ENCODE results near the gene SIGLEC6.
A peak's percentile ranks its signal among the peaks of the same experiment; 100 is the strongest.

SIGLEC6 gene

DNA sequence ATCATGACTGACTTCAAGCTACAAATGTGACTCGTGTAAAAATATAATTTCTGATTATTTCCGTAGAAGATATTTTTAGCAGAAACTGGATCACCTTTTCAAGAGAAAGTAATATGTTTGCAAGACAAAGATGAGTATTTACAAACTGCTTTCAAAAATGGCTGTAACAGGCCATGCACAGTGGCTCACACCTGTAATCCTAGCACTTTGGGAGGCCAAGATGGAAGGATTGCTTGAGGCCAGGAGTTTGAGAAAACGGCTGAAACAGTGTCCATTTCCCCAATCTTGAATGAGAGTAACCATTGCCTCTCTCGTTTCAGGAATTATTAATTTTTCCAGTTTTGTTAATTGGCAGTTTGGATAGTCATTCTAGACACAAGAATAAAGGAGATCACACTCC is 36.1 kb upstream of the SIGLEC6 start:
- Histone ChIP-seq H3K79me2 (ENCODE audit: control insufficient read depth, insufficient read depth, low read length, poor library complexity) (no peaks in the 10 kb centered on the region), H3K18ac (ENCODE audit: low read length) (no peak overlapping the region), H2BK5ac (ENCODE audit: low read depth, low read length, poor library complexity) (no peak overlapping the region), H4K8ac (ENCODE audit: low read depth, low read length) (no peak overlapping the region), H3K36me3 (ENCODE audit: control insufficient read depth in 1 of 2, insufficient read depth in 2 of 2, low read length in 2 of 2) (no peaks in the 10 kb centered on the region), H3K23ac (ENCODE audit: low read length) (no peak overlapping the region), H3K4ac (ENCODE audit: low read depth, low read length) (no peak overlapping the region), H2BK12ac (ENCODE audit: low read length) (no peak overlapping the region), H3K4me2 (ENCODE audit: low read length) (no peak overlapping the region), H3K27me3 (ENCODE audit: insufficient read depth, low read length) (no peaks in the 10 kb centered on the region), H2AFZ (ENCODE audit: insufficient read depth, low read length, poor library complexity) (no peak overlapping the region), H3K9me3 (ENCODE audit: insufficient read depth, low read depth, low read length) (peaks cover 12% of the 10 kb centered on the region), H3K4me1 (ENCODE audit: control insufficient read depth in 1 of 2, insufficient read depth in 2 of 2, low read length in 2 of 2) (peaks cover 14% of the 10 kb centered on the region in 2 experiments), H3K14ac (ENCODE audit: low read length) (no peak overlapping the region), H4K12ac (ENCODE audit: low read depth, low read length) (no peak overlapping the region), H3K27ac (ENCODE audit: low read depth, low read length) (no peak overlapping the region), H3K79me1 (ENCODE audit: low read length) (peaks cover 4% of the 10 kb centered on the region), H3K4me3 (ENCODE audit: low read depth, low read length) (no peak overlapping the region), H4K91ac (ENCODE audit: low read depth, low read length) (peak overlapping the region; percentile 79), H3K9ac (ENCODE audit: low read length) (no peak overlapping the region), H2AK5ac (ENCODE audit: low read length) (no peak overlapping the region), H2BK120ac (ENCODE audit: insufficient read depth, low read length, poor library complexity) (no peak overlapping the region)
- DNase-seq: no peak
- no CpG with 5 or more reads among the region's 4 CpGs for WGBS (ENCODE audit: extremely low coverage, insufficient coverage, insufficient read length)

DNA sequence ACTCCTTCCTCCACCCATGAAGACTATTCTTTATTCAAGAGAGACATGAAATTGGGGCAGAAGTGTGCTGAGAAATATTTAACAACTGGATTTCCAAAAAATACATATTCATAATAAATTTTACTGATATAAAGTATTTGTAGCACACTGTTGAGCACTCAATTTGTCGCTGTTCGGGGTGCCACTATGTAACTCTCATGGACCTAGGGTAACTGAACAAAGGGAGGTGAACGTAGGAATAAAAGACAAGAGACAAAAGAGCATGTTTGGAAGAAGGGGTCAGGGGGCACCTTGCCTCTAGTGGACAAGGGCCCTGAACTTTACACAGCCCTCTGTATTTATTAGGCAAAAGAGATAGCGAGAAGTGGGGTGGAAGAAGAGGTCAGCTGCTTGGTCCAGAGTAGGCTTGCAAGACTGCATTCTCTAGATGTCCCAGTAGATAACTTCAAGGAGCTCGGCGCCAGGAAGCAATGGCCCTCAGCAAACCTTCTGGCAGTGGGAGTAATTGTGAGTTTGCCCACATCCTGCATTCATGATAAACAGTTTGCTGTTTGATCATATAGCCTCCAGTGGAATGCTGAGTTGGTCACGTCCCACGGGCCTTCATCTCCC is 35.1 kb upstream of the SIGLEC6 start:
- no CpG with 5 or more reads among the region's 8 CpGs for WGBS (ENCODE audit: extremely low coverage, insufficient coverage, insufficient read length)
- H3K18ac ChIP-seq (ENCODE audit: low read length): no peak overlapping the region
- peak overlapping the region; percentile 22 for H4K91ac ChIP-seq (ENCODE audit: low read depth, low read length)
- H2AFZ ChIP-seq (ENCODE audit: insufficient read depth, low read length, poor library complexity): no peak overlapping the region
- H3K27ac ChIP-seq (ENCODE audit: low read depth, low read length): peak overlapping the region; percentile 33
- H4K12ac ChIP-seq (ENCODE audit: low read depth, low read length): no peak overlapping the region
- no peak overlapping the region for H3K4ac ChIP-seq (ENCODE audit: low read depth, low read length)
- peaks cover 3% of the 10 kb centered on the region for H3K79me1 ChIP-seq (ENCODE audit: low read length)
- no peaks in the 10 kb centered on the region for H3K79me2 ChIP-seq (ENCODE audit: control insufficient read depth, insufficient read depth, low read length, poor library complexity)
- H3K9ac ChIP-seq (ENCODE audit: low read length): no peak overlapping the region
- no peak overlapping the region for H4K8ac ChIP-seq (ENCODE audit: low read depth, low read length)
- peaks cover 12% of the 10 kb centered on the region for H3K9me3 ChIP-seq (ENCODE audit: insufficient read depth, low read depth, low read length)
- H2AK5ac ChIP-seq (ENCODE audit: low read length): no peak overlapping the region
- peak overlapping the region; percentile 24 for H3K14ac ChIP-seq (ENCODE audit: low read length)
- no peaks in the 10 kb centered on the region for H3K36me3 ChIP-seq (ENCODE audit: control insufficient read depth in 1 of 2, insufficient read depth in 2 of 2, low read length in 2 of 2)
- no peaks in the 10 kb centered on the region for H3K27me3 ChIP-seq (ENCODE audit: insufficient read depth, low read length)
- H3K4me1 ChIP-seq (ENCODE audit: control insufficient read depth in 1 of 2, insufficient read depth in 2 of 2, low read length in 2 of 2): peaks cover 7 to 11% of the 10 kb centered on the region in 2 experiments
- peak; percentile 79 to 87 for DNase-seq
- H2BK5ac ChIP-seq (ENCODE audit: low read depth, low read length, poor library complexity): peak overlapping the region; percentile 45
- peak overlapping the region; percentile 64 for H2BK120ac ChIP-seq (ENCODE audit: insufficient read depth, low read length, poor library complexity)
- H3K4me2 ChIP-seq (ENCODE audit: low read length): no peak overlapping the region
- no peak overlapping the region for H2BK12ac ChIP-seq (ENCODE audit: low read length)
- no peak overlapping the region for H3K4me3 ChIP-seq (ENCODE audit: low read depth, low read length)
- no peak overlapping the region for H3K23ac ChIP-seq (ENCODE audit: low read length)

GRCh38 chr19:51565583-51565982 is 34.1 kb upstream of the SIGLEC6 start:
- Histone ChIP-seq H2AK5ac (ENCODE audit: low read length) (no peak overlapping the region), H3K9ac (ENCODE audit: low read length) (no peak overlapping the region), H2BK120ac (ENCODE audit: insufficient read depth, low read length, poor library complexity) (peak overlapping the region; percentile 55), H3K4me1 (ENCODE audit: control insufficient read depth in 1 of 2, insufficient read depth in 2 of 2, low read length in 2 of 2) (peaks cover 6 to 11% of the 10 kb centered on the region in 2 experiments), H3K4ac (ENCODE audit: low read depth, low read length) (peak overlapping the region; percentile 6), H2BK5ac (ENCODE audit: low read depth, low read length, poor library complexity) (no peak overlapping the region), H3K36me3 (ENCODE audit: control insufficient read depth in 1 of 2, insufficient read depth in 2 of 2, low read length in 2 of 2) (no peaks in the 10 kb centered on the region), H3K23ac (ENCODE audit: low read length) (no peak overlapping the region), H3K27ac (ENCODE audit: low read depth, low read length) (peak overlapping the region; percentile 33), H2BK12ac (ENCODE audit: low read length) (peak overlapping the region; percentile 4), H3K9me3 (ENCODE audit: insufficient read depth, low read depth, low read length) (peaks cover 12% of the 10 kb centered on the region), H2AFZ (ENCODE audit: insufficient read depth, low read length, poor library complexity) (no peak overlapping the region), H3K4me2 (ENCODE audit: low read length) (no peak overlapping the region), H3K79me1 (ENCODE audit: low read length) (peaks cover 2% of the 10 kb centered on the region), H4K8ac (ENCODE audit: low read depth, low read length) (no peak overlapping the region), H3K79me2 (ENCODE audit: control insufficient read depth, insufficient read depth, low read length, poor library complexity) (no peaks in the 10 kb centered on the region), H3K27me3 (ENCODE audit: insufficient read depth, low read length) (no peaks in the 10 kb centered on the region), H4K12ac (ENCODE audit: low read depth, low read length) (no peak overlapping the region), H3K14ac (ENCODE audit: low read length) (no peak overlapping the region), H4K91ac (ENCODE audit: low read depth, low read length) (peak overlapping the region; percentile 22), H3K18ac (ENCODE audit: low read length) (no peak overlapping the region), H3K4me3 (ENCODE audit: low read depth, low read length) (no peak overlapping the region)
- WGBS (ENCODE audit: extremely low coverage, insufficient coverage, insufficient read length): no CpG with 5 or more reads among the region's 4 CpGs
- no peak for DNase-seq

DNA sequence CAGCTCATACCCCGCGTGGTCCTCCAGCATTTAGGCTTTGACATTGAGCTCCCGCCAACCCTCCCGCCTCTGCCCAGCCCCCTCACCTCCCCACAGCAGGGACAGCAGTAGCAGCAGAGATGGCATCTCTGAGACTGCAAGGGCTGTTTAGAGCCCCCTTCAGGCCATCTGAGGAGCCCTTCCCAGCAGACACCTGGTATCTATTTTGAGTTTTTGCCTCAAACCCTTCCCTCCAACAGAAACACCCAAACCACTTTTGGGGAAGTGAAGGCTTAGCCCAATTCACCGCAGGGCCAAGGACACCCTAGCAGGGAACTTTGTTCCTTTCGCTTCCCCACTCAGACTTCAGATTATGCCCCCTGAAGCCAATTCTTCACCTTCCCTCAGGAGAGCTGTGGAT is 33.3 kb upstream of the SIGLEC6 start:
- peak overlapping the region; percentile 57 for H2AK5ac ChIP-seq (ENCODE audit: low read length)
- no peaks in the 10 kb centered on the region for H3K36me3 ChIP-seq (ENCODE audit: control insufficient read depth in 1 of 2, insufficient read depth in 2 of 2, low read length in 2 of 2)
- no peak overlapping the region for H4K12ac ChIP-seq (ENCODE audit: low read depth, low read length)
- no peak overlapping the region for H3K27ac ChIP-seq (ENCODE audit: low read depth, low read length)
- H3K14ac ChIP-seq (ENCODE audit: low read length): no peak overlapping the region
- H3K27me3 ChIP-seq (ENCODE audit: insufficient read depth, low read length): no peaks in the 10 kb centered on the region
- peak overlapping the region; percentile 2 for H2BK120ac ChIP-seq (ENCODE audit: insufficient read depth, low read length, poor library complexity)
- peaks cover 12% of the 10 kb centered on the region for H3K9me3 ChIP-seq (ENCODE audit: insufficient read depth, low read depth, low read length)
- H2BK12ac ChIP-seq (ENCODE audit: low read length): peak overlapping the region; percentile 25
- H4K8ac ChIP-seq (ENCODE audit: low read depth, low read length): no peak overlapping the region
- H2AFZ ChIP-seq (ENCODE audit: insufficient read depth, low read length, poor library complexity): no peak overlapping the region
- H3K4me2 ChIP-seq (ENCODE audit: low read length): no peak overlapping the region
- H3K9ac ChIP-seq (ENCODE audit: low read length): no peak overlapping the region
- H3K23ac ChIP-seq (ENCODE audit: low read length): no peak overlapping the region
- no peak overlapping the region for H3K4me3 ChIP-seq (ENCODE audit: low read depth, low read length)
- H2BK5ac ChIP-seq (ENCODE audit: low read depth, low read length, poor library complexity): peak overlapping the region; percentile 19
- peaks cover 6 to 11% of the 10 kb centered on the region in 2 experiments for H3K4me1 ChIP-seq (ENCODE audit: control insufficient read depth in 1 of 2, insufficient read depth in 2 of 2, low read length in 2 of 2)
- no peak for DNase-seq
- no peaks in the 10 kb centered on the region for H3K79me2 ChIP-seq (ENCODE audit: control insufficient read depth, insufficient read depth, low read length, poor library complexity)
- peaks cover 2% of the 10 kb centered on the region for H3K79me1 ChIP-seq (ENCODE audit: low read length)
- H3K4ac ChIP-seq (ENCODE audit: low read depth, low read length): no peak overlapping the region
- WGBS (ENCODE audit: extremely low coverage, insufficient coverage, insufficient read length): no CpG with 5 or more reads among the region's 6 CpGs
- H4K91ac ChIP-seq (ENCODE audit: low read depth, low read length): peak overlapping the region; percentile 49
- H3K18ac ChIP-seq (ENCODE audit: low read length): no peak overlapping the region

All from trophoblast cell (in vitro differentiated cells and primary cell).